ENCODE results near the gene GBX1.
A peak's percentile ranks its signal among the peaks of the same experiment; 100 is the strongest.

GBX1 gene

GRCh38 chr7:151125470-151125845, 42.0 kb downstream of the GBX1 start:
- no peak for DNase-seq

- DNase-seq, result no peak
Observed at GRCh38 chr7:151124899-151125399, 42.5 kb downstream of the GBX1 start.

DNA sequence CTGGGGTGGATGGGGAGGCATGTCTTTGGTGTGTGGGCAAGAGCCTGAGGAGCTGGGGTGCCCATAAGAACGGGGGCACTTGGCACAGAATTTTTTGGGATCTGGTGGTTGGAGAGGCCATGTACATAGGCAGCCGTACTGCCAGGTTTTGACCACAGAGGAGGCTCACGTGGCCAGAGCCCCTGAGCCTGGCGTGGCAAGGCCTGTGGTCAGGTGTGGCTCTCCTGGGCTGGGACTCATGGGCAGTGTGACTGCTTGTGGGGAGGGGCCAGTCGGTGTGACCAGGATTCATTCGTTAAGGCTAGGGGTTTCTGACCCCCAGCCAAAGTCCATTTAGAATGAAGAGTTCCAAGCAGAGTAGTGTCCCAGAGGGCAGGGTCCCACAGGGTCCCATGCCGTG, 43.0 kb downstream of the GBX1 start:
- no peak for DNase-seq

DNA sequence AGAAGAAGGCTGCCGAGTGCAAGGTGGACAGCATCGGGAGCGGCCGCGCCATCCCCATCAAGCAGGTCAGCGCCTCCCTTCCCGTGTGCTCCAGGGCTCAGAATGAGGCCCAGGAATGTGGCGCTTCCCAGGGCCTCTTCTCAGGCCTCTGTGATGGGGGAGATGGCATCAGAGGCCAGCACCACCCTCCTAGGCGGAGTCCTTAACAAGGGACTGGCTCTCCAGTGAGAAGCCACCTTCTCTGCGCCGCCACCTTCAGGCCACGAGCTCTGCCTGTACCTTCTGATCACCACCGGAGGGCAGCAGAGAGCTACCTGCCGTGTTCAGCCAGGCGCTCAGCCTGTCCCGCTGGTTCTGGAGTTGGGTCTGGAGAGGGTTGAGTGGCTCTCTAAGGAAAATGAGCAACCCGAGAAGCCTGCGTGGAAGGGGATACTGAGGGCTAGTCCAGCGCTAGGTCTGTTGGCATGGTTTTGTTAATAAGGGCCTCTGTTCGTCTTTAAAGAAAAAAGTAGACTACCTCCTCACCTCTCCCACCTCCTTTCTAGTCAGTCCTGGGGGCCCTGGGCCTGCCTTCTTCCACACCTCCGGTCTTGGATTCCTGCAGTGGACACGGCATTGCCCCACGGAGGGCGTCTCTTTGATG, 43.6 kb downstream of the GBX1 start:
- DNase-seq, result peak; percentile 87

DNA sequence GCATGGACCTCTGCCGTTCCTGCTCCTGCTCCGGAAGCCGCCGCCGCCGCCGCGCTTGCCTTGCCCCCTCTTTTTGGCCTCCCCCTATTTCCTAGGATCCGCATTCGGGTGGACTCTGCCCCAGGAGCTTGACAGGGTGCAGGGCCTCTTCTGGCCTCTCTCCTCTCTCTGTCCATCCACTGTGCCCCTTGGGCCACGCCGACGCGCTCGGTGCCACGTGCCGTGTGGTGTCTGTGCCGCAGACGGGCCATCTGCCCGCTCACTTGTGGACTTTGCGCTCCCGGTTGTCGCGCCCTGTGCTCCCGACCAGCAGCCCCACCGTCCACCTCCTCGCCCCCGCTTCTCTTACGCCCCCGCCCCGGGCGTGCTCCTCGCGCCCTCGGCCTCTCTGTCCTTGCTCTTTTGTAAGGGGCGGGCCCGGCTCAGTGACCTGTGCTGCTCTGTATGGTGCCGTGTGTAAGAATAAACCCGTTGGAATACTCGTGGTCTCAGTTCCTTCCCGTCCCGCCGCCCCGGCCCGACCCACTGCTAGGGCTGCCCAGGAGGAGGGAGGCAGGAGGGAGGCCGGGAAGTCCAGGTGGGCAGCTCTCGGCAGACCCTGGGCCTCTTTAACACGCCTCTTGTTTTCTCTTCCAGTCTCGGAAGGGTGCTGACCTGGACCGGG, 44.2 kb downstream of the GBX1 start:
- no peak for DNase-seq

GRCh38 chr7:151122796-151123157, 44.7 kb downstream of the GBX1 start:
- DNase-seq, result no peak

DNA sequence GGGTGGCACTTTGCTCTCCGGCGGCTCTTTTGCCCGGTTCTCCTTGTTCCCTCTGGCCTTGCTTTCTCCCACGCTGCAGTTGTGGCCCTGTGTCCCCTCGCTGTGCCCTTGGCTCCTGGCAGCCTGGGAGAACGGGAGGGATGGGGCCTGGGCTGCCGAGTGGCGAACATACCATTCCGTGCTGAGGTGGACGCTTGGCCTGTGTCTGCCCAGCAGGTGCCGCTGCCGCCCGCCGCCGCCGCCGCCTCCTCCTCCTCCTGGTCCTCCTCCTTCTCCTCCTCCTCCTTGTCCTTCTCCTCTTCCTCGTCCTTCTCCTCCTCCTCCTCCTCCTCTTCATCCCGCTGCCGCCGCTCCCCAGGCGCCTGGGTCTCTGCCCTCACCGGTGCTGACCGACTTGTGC, 45.2 kb downstream of the GBX1 start:
- DNase-seq, result no peak

GRCh38 chr7:151121380-151122170, 45.9 kb downstream of the GBX1 start:
- DNase-seq, result no peak

DNA sequence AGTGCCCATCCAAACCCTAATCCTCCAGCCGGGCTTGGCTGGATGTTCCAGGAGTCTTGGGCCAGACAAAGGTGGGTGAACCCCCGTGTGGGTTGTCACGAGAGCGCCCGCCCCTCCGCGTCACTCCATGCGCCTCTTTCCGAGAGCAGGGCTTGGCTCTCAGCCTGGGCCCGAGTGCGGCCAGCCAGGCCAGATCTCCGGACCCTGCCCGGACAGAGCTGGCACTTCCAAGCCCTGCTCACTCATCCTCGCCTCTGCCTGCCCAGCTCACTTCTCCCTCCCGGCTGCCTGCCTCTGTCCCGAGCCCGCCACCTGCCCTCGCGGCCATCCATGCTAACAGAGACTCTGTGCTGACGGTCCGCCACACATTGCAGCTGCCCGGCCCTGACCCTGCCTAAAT, 46.6 kb downstream of the GBX1 start:
- no peak for DNase-seq

GRCh38 chr7:151119902-151120301, 47.6 kb downstream of the GBX1 start:
- DNase-seq, result no peak

DNA sequence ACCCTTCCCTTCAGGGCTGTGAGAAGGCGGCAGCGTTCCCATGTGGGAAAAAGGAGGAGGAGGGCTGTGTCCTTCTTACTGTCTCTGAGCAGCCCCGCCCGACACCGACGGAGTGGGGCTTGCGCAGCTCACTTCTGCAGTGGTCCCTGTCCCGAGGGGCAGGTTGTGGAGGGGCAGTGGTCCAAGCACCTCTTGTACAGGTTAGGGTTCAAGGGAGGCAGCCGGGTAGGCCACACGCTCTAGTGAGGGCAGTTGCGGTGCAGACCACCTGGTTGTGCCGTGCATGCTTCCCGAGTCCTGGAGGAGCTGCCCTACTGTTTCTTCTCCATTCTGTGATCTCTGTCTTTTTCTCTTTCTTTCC, 48.5 kb downstream of the GBX1 start:
- DNase-seq, result no peak

DNA sequence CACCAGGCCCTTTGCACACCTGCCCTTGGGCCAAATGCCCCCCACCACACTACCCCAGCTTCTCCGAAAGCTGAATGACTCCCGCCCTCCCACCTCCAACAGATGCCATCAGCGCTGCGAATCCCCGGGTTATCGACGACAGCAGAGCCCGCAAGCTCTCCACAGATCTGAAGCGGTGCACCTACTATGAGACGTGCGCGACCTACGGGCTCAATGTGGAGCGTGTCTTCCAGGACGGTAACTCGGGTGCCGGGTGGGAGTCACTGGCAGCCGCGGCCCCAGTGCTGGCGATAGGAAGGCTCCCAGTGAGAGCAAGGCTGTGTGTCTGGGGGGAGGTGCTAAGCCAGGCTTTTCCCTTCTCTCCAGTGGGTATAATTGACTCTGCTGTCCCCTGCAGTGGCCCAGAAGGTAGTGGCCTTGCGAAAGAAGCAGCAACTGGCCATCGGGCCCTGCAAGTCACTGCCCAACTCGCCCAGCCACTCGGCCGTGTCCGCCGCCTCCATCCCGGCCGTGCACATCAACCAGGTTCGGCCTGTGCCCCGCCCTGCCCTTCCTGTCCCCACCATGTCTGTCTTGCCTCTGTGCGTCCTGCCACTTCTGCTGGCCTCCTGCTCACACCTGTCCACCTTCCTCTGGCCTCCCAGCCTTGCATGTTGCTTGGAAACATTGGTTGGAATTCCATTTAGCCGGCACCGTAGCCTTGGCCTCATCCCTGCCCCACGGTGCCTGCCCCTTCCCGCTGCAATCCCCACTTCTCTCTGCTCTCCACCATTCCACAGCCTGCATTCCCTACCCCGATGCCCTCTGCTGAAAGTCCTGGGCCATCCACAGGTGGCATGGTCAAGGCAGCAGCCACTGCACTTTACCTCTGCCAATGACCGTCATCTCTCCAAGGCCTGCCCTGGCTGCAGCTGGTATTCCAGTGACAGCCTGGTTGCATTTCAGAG, 49.1 kb downstream of the GBX1 start:
- no peak for DNase-seq

GRCh38 chr7:151117565-151117964, 49.9 kb downstream of the GBX1 start:
- no peak for DNase-seq

- no peak for DNase-seq
Observed at GRCh38 chr7:151116603-151117440, 50.7 kb downstream of the GBX1 start.

DNA sequence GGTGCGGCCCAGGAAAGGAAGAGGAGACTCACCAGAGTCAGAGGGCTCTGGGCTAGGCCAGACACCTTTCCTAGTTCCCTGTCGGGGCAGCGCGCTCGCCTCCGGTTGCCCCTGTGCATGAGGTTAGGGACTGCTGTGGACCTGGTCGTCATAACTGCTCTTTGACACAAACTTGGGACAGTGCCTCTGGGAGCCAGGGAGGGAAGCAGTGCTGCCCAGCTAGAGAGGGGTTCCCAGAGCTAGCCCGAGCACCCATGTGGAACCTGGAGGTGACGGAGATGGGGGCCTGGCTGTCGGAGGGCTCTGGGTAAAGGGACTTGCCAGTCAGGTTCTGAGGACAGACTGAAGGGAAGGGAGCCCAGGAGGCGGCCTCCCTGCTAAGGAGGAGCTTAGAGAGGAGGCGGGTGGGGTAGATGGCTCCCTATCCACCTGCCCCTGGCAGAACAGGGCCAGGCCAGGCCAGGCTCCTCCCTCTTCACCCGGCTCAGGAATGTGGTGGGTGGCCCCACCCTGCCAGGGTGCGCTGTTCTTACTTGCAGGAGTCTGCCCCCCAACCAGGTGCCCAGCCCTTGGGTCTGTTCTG, 51.6 kb downstream of the GBX1 start:
- no peak for DNase-seq

- DNase-seq, result peak; percentile 23
Observed at GRCh38 chr7:151115121-151115835, 52.2 kb downstream of the GBX1 start.

DNA sequence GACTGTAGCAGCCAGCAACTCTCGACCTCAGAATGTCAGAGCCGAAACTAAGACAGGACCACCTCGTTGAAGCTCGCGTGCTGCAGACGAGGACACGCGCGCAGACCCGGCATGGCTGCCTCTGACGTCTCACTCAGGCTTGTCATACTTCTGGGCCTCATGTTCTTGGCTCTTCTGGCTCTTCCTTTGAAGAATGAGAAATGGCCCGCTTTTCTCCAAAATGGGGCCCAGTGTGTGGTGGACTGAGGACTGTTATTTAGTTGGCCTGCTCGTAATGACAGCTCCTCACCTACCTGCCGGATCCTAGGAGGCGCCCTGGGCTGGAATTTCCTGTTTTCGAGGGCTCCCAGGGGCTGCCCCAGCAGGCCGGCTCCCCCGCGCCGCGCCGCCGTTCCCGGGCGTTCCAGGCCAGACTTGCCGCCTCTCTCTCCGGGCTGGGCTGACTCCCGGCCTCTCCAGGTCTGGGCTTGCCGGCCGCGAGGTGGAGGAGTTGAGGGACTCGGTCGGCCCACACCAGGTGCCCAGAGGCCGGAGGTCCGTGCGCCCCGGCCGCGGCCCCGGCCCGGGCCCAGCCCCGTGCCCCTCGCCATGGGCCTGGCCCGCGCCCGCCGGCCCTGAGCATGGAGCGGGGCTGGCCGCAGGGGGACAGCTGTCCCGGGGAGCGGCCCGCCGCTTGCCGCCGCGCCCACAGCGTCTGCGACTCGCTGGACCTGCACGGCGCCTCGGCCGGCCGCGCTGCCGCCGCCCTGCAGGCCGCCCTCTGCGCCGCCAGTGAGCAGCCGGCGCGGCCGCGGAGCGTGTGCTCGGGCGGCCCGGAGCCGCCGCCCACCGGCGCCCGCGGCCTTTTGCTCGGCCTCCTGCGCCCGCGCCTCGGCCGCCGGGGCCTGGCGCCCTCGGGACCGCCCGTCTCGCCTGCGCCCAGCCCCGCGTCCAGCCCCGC, 53.1 kb downstream of the GBX1 start:
- DNase-seq, result peak; percentile 13

- DNase-seq, result no peak
Observed at GRCh38 chr7:151113344-151114150, 53.9 kb downstream of the GBX1 start.
